ENCODE results near the gene TUB. TPM values are rescaled to one million over a fixed set of nuclear protein-coding genes. Genes with fewer than 3 reads are reported as not detected.

Gene TUB
- total RNA-seq, 2 experiments from 2014 or later: 0.05 to 0.08 TPM

DNA sequence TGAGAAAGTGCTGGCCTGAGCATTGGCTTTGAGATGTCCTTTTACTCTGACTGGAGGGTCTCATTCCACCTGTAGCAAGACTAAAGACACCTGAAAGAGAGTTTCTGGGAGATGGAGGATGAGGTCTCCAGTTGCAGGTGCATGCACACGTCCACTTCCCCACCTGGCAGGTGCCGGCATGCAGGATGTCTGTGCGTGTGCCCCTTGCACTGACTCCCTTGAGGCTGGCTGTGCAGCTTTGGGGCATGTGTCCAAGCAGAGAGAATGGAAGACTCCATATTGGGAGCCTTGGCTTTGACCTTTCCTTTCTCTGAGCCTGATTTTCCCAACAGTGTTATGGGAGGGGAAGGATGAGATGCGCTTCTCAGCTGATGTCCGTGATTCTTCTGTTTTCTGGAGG is 44.0 kb upstream of the TUB start:
- no peak overlapping the region for H3K4me3 Mint-ChIP-seq
- H3K4me1 Mint-ChIP-seq: no peaks in the 10 kb centered on the region
- H3K27me3 Mint-ChIP-seq: peaks cover 2% of the 10 kb centered on the region
- no peak overlapping the region for H3K27ac Mint-ChIP-seq
- DNase-seq: no peak
- ChIA-PET POLR2A (no interaction called here), CTCF (interaction anchor here (1.1 to 10.1 kb wide), 3 partner anchors 35 to 62 kb away, joined by 3 to 118 read pairs (median 43); no protein-coding TSS in a partner anchor)
- H3K9me3 Mint-ChIP-seq: no peaks in the 10 kb centered on the region
- no peaks in the 10 kb centered on the region for H3K36me3 Mint-ChIP-seq (ENCODE audit: low read depth)

DNA sequence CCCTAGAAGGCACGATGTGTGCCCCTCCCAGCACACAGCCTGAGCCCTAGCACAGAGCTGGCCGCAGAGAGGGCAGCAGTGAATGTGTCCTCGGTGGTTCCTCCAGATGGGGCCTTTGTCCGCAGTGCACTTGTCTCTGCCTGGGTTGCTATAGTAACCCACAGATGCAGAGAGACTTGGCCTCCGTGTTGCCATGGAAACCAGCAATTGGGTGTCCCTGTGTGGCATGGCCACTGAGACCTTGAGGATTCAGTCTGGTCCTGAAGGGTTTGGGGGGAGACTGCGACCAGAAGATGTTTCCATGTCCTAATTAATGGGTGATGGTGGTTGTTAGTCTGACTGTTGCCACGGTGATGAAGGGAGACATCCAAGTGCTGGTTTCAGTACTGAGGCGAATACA is 42.6 kb upstream of the TUB start:
- POLR2A ChIA-PET: no interaction called here

DNA sequence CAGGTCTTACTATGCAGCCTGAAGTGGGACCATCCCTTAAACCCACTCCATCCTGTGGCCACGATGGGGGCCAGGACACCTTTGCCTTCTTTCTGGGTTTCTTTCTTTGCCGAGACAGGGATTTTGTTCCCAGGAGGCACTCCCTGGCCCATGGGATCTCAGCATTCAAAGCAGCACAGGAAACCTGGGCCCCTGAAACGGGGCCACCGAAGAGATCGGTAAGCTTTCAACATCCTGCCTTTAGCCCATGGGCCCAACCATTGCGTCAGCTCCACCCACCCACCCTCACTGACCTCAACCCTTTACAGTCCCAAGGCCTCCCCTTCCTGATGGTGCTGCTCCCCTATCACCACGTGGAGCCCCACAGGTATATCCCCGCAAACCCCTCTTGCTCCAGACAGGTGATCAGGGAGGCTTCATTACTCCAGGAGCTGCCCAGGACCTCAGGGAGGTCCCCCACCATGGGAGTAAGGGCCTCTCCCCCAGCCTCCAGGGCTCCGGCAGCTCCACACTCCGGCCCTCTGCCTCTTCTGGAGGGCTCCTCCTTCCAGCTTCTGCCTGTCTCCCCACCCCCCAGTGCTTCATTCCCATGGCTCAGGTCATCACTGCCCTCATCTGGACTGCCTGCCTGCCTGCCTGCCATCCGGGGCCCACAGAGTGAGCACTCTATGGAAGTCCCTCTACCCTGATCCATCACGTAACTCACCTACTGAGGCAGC is 42.0 kb upstream of the TUB start:
- Mint-ChIP-seq H3K36me3 (ENCODE audit: low read depth) (no peaks in the 10 kb centered on the region), H3K9me3 (no peaks in the 10 kb centered on the region), H3K4me3 (no peak overlapping the region), H3K27ac (no peak overlapping the region), H3K4me1 (no peaks in the 10 kb centered on the region), H3K27me3 (peaks cover 6% of the 10 kb centered on the region)
- CTCF ChIA-PET: no interaction called here
- POLR2A ChIA-PET: no interaction called here
- DNase-seq: no peak

More for the DNA sequence above, 42.6 kb upstream of the TUB start:
- H3K27ac Mint-ChIP-seq: no peak overlapping the region
- peaks cover 2% of the 10 kb centered on the region for H3K27me3 Mint-ChIP-seq
- no peak for DNase-seq
- CTCF ChIA-PET: no interaction called here
- no peaks in the 10 kb centered on the region for H3K4me1 Mint-ChIP-seq
- no peaks in the 10 kb centered on the region for H3K9me3 Mint-ChIP-seq
- H3K36me3 Mint-ChIP-seq (ENCODE audit: low read depth): no peaks in the 10 kb centered on the region
- H3K4me3 Mint-ChIP-seq: no peak overlapping the region

DNA sequence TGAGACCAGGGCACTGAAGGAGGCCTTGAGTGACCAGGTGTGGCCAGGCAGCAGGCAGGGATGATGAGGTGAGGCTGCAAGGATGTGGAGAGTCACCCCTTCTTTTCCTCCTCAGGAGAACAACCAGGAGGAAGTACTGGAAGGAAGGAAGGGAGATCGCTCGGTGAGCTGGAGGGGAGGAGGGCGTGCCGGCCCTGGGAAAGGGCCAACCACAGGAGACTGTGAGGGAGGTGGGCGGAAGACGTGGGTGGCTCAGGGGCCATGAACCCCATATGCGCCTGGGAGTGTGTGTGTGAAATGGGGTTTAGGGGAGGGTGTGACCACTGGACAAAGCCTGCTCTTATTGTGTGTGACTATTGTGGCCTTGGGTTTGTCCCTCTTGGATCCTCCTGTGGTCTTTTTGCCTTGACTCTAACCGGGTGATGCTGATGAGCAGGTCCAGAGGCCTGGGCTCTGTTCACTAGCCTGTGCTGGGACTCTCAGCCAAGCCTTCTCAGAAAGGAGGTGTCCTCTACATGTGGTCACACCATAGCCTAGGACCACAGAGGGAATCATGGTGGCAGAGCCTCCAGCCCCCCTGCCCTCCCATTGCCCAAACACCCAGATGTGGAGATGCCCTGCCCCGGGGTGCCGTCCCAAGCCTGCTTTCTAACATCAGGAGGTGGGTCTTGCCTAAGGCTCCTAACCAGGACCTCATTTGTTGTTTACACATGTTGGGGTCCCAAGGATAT is 41.3 kb upstream of the TUB start:
- H3K36me3 Mint-ChIP-seq (ENCODE audit: low read depth): no peaks in the 10 kb centered on the region
- no peaks in the 10 kb centered on the region for H3K4me1 Mint-ChIP-seq
- H3K27ac Mint-ChIP-seq: no peak overlapping the region
- H3K9me3 Mint-ChIP-seq: no peaks in the 10 kb centered on the region
- ChIA-PET CTCF (no interaction called here), POLR2A (no interaction called here)
- DNase-seq: no peak
- H3K4me3 Mint-ChIP-seq: no peak overlapping the region
- peaks cover 6% of the 10 kb centered on the region for H3K27me3 Mint-ChIP-seq

DNA sequence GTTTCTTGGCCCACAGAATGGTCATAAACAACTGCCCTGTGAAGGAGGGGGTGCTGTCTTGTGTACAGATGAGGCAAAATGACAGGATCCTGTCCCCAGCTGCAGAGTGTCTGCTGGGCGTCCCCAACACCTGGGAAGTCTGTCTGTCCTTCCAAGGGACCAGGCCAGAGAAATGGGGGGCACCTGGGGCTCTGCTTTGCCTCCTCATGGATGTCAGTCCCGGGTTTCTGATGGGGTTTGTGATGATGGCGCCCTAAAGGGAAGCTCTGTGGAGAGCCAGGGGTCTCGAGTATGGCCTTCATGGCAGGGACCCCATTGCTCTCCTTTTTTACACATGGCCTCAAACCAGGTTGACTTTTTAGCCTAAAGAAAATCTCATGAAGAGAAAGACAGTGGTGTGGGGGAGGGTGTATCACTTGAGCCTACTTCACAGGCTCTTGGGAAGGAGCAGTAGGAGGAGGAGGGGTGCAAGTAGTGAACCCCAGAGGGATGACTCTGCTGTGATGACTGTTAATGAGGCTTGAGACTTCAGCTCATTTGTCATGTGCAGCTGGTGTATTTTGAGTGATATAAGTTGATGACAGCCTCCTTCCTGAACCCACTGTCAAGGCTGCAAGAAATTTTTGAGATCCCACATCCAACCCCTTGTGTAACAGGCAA is 40.6 kb upstream of the TUB start:
- no peak overlapping the region for H3K4me3 Mint-ChIP-seq
- no peaks in the 10 kb centered on the region for H3K4me1 Mint-ChIP-seq
- no peaks in the 10 kb centered on the region for H3K36me3 Mint-ChIP-seq (ENCODE audit: low read depth)
- POLR2A ChIA-PET: no interaction called here
- peaks cover 6% of the 10 kb centered on the region for H3K27me3 Mint-ChIP-seq
- H3K27ac Mint-ChIP-seq: no peak overlapping the region
- no peak for DNase-seq
- CTCF ChIA-PET: no interaction called here
- no peaks in the 10 kb centered on the region for H3K9me3 Mint-ChIP-seq

DNA sequence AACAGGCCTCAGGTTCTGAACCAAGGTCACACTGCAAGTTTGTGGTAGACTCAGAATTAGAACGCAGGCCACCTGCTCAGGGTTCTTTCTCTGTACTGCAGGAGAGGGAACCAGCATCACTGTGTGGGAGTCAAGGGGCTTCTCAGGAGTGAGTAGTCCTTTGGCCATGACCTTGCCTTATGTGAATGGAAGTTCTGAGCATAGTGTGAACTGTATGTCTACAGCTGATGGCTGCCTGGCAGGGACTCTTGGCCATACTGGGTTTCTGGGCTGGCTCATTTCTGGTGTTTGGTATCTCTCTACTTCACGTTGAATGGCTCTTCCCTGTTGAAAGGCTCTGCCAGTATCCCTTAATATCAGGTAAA is 40.1 kb upstream of the TUB start:
- Mint-ChIP-seq H3K9me3 (no peaks in the 10 kb centered on the region), H3K4me3 (no peak overlapping the region), H3K4me1 (no peaks in the 10 kb centered on the region), H3K36me3 (ENCODE audit: low read depth) (no peaks in the 10 kb centered on the region), H3K27me3 (peaks cover 10% of the 10 kb centered on the region), H3K27ac (no peak overlapping the region)
- CTCF ChIA-PET: no interaction called here
- no peak for DNase-seq
- POLR2A ChIA-PET: no interaction called here

DNA sequence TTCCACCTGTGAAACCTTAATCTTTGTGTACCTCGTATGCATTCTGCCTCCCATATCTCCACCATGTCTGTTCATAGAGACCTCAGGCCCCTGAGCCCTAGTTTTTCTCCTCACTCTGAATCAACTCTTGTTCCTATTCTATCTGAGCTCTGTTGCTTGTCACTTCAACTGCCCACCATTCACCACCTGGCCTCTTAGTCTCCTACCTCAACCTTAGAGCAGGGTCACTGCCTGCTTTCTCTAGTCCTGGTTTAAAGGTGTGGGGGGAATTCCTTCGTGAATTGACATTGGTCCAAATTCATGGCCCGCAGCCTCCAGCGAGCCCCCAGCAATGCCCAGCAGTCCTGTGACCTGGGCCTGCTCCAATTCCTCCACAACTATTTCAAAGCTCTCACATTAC is 39.4 kb upstream of the TUB start:
- H3K9me3 Mint-ChIP-seq: no peaks in the 10 kb centered on the region
- peaks cover 14% of the 10 kb centered on the region for H3K27me3 Mint-ChIP-seq
- ChIA-PET CTCF (interaction anchor here (0.9 kb wide), 1 partner anchor 9 kb away, joined by 3 read pairs; no protein-coding TSS in a partner anchor), POLR2A (interaction anchor here (0.6 kb wide), 1 partner anchor 31 kb away, joined by 3 read pairs; no protein-coding TSS in a partner anchor)
- no peak overlapping the region for H3K4me3 Mint-ChIP-seq
- no peak for DNase-seq
- no peaks in the 10 kb centered on the region for H3K4me1 Mint-ChIP-seq
- no peak overlapping the region for H3K27ac Mint-ChIP-seq
- no peaks in the 10 kb centered on the region for H3K36me3 Mint-ChIP-seq (ENCODE audit: low read depth)

DNA sequence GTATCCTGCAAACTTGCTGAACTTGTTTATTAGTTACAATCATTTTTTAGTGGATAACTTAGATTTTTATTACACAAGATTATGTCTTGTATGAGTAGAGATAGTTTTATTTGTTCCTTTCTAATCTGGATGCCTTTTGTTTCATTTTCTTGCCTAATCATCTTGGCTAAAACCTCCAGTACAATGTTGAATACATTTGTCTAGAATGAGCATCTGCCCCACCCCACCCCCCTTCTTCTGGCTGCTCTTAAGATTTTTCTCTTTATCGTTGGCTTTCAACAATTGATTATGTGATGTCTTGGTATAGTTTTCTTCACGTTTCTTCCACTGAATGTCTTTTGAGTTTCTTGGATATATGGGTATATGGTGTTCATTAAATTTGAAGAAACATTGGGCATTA is 37.3 kb upstream of the TUB start:
- H3K27ac Mint-ChIP-seq: no peak overlapping the region
- no peaks in the 10 kb centered on the region for H3K4me1 Mint-ChIP-seq
- no peaks in the 10 kb centered on the region for H3K36me3 Mint-ChIP-seq (ENCODE audit: low read depth)
- H3K9me3 Mint-ChIP-seq: no peaks in the 10 kb centered on the region
- ChIA-PET CTCF (interaction anchor here (1.5 kb wide), 1 partner anchor 11 kb away, joined by 6 read pairs; no protein-coding TSS in a partner anchor), POLR2A (no interaction called here)
- peaks cover 16% of the 10 kb centered on the region for H3K27me3 Mint-ChIP-seq
- DNase-seq: no peak
- no peak overlapping the region for H3K4me3 Mint-ChIP-seq

DNA sequence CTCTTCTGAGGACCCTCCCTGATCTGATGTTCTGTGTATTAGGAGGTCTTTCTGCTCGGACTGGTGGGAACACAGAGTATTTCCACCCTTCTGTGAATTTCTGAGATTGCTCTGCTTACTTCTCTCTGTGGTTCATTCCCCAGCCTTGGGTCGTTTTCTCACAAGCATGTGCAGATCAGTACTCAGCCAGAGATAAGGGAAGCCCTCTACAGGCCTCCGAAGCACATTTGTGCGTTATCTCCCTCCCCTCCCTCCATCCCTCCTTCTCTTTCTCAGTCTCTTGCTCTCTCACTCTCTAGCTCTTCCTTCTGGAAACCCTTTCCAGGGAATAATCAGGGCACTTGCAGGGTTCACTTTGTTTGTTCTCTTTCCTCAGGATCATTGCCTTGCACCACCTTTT is 35.2 kb upstream of the TUB start:
- Mint-ChIP-seq H3K36me3 (ENCODE audit: low read depth) (no peaks in the 10 kb centered on the region), H3K4me1 (no peaks in the 10 kb centered on the region), H3K4me3 (no peak overlapping the region), H3K27me3 (peaks cover 20% of the 10 kb centered on the region), H3K27ac (no peak overlapping the region), H3K9me3 (no peaks in the 10 kb centered on the region)
- DNase-seq: no peak
- POLR2A ChIA-PET: no interaction called here
- CTCF ChIA-PET: no interaction called here

DNA sequence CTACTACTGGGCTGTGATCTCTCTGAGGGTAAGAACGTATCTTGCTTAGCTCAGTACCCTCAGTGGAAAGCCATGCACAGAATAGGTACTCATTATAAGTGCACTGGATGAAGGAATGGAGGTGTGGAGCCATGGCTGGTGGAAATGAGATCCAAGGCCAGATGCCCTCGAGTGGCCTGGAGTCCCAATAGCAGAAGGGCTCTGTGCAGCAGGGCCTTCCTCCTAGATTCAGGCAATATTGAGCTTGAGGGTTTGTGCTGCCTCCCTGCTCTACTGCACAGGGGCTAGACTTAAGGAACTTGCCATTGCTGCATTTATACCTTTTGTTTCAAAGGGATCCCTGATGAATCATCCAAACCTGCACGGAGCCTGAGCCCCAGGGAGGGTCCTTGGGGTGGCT is 33.6 kb upstream of the TUB start:
- no peak for DNase-seq
- Mint-ChIP-seq H3K27me3 (peaks cover 19% of the 10 kb centered on the region), H3K9me3 (no peaks in the 10 kb centered on the region), H3K4me1 (no peaks in the 10 kb centered on the region), H3K4me3 (no peak overlapping the region), H3K36me3 (ENCODE audit: low read depth) (no peaks in the 10 kb centered on the region), H3K27ac (no peak overlapping the region)
- POLR2A ChIA-PET: no interaction called here
- CTCF ChIA-PET: interaction anchor here (0.9 to 1.8 kb wide), 2 partner anchors 14 to 52 kb away, joined by 3 to 5 read pairs; no protein-coding TSS in a partner anchor

DNA sequence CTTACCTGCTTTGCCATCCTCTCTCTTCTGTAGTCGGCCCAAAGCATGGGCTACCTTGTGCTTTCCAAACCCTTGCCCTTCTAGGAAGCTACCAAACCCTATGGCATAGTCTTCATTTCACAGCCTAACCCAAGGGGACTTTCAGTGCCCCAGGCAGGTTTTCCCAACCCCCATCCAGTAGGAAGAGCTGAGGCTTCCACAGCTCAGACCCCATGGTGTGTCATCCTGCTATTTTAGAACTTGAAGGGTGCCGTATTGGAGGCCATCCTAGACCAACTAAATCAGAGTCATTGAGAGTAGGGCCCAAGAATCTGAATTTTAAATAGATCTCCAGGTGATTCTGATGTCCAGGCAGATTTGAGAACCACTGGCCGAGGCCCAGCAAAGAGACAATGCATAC is 31.9 kb upstream of the TUB start:
- CTCF ChIA-PET: interaction anchor here (1.2 to 1.5 kb wide), 2 partner anchors 51 to 63 kb away, joined by 4 read pairs; partner anchors contain the start of gene EIF3F
- DNase-seq: no peak
- Mint-ChIP-seq H3K27me3 (peaks cover 14% of the 10 kb centered on the region), H3K27ac (no peak overlapping the region), H3K9me3 (no peaks in the 10 kb centered on the region), H3K4me3 (no peak overlapping the region), H3K4me1 (no peaks in the 10 kb centered on the region), H3K36me3 (ENCODE audit: low read depth) (no peaks in the 10 kb centered on the region)
- POLR2A ChIA-PET: no interaction called here

DNA sequence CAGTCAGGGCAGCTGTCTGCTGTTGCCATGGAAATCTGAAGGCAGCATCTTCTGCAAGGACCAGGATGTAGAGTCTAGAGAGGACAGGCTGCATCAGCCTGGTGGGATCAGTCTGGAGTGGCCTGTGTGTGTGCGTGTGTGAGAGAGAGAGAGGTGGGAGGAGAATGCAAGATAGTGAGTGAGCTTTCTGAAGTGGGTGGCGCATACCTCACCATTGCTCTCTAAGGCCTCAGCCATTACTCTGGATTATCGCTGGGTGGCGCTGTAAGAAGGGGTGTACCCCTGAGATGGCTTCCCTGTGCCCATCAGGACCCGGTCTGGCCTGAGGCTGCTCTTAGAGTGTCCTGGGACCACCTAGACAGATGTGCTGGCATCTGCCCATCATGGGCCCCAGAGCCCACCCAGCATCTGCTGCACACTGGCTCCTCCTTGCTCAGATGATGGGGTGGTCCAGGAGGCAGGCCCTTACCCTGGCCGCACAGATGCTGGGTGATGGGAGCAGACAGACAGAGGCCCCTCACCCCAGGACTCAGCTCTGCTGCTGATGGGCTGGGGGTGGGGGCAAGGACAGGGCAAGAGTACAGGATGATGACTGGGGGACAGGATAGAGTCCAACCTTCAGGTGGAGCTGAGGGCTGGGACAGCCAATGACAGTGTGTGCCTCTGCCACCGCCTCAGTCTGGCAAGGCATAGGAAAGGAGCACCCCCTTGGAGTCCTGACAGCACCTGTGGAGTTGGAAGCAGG is 25.7 kb upstream of the TUB start:
- POLR2A ChIA-PET: no interaction called here
- peaks cover 2% of the 10 kb centered on the region for H3K27me3 Mint-ChIP-seq
- H3K4me3 Mint-ChIP-seq: no peak overlapping the region
- CTCF ChIA-PET: interaction anchor here (0.6 to 1.2 kb wide), 2 partner anchors 22 to 47 kb away, joined by 3 read pairs; no protein-coding TSS in a partner anchor
- peaks cover 3% of the 10 kb centered on the region for H3K4me1 Mint-ChIP-seq
- no peak for DNase-seq
- H3K9me3 Mint-ChIP-seq: no peaks in the 10 kb centered on the region
- no peak overlapping the region for H3K27ac Mint-ChIP-seq
- no peaks in the 10 kb centered on the region for H3K36me3 Mint-ChIP-seq (ENCODE audit: low read depth)
